HepG2 (cell line): ENCODE data around the gene CSKMT. TPM values are rescaled to one million over a fixed set of nuclear protein-coding genes. Genes with fewer than 3 reads are reported as not detected.
A peak's percentile ranks its signal among the peaks of the same experiment; 100 is the strongest.

Experiments used
- ATAC-seq: fragments of 200-7000 bp; cut with Tn5 transposase; 3 replicates; pipeline ENCODE4 v1.9.1; 2020; ENCODE audit warnings: mild to moderate bottlenecking, moderate library complexity
- BruUV-seq: library from RNA; stranded (reverse); fragments of 400-500 nt; replicated peaks from 2 replicates; lab custom pipeline; 2021; lab: Mats Ljungman, UMichigan
- CTCF ChIA-PET: fragments of 300-600 bp; formaldehyde crosslinking; extraction: SDS; loops from one replicate; lab custom pipeline; 2021; ENCODE audit warnings: low total read pairs, inconsistent platforms, low intra/inter-chr PET ratio; lab: Yijun Ruan, JAX
- POLR2A ChIA-PET: fragments of 350-600 bp; sonication (Branson Sonifier 250); formaldehyde crosslinking; loops from one replicate; lab custom pipeline; 2020; ENCODE audit warnings: antibody characterized with exemption, inconsistent platforms; lab: Yijun Ruan, JAX
- DNase-seq: peaks from one replicate; pipeline ENCODE4 v3.0.0-alpha.2; 2015; ENCODE audit warnings: low spot score
- FAIRE-seq: peaks from 3 replicates; lab custom pipeline; 2011; peaks lifted over from hg19 to GRCh38; lab: Jason Lieb, UNC
- H2AFZ ChIP-seq: one replicate; pipeline ENCODE4 v1.6.1; 2011; ENCODE audit warnings: low read length, inconsistent platforms
- H3K27ac ChIP-seq: fragments of 300-600 bp; 3 replicates; pipeline ENCODE4 v1.8.0; 2011; ENCODE audit warnings: mixed run types, mild to moderate bottlenecking, mixed read lengths, low read length, inconsistent platforms; ENCODE audit not compliant: insufficient read depth; ENCODE audit errors: extremely low read length
- H3K27me3 ChIP-seq, 2 experiments: fragments of 200-600 bp in 1 of 2; 2 replicates in 1 of 2; 3 replicates in 1 of 2; pipeline versions ENCODE4 v1.6.0 to v1.8.0; 2011; ENCODE audit warnings: low read length in 2 of 2, mild to moderate bottlenecking in 2 of 2, moderate library complexity in 2 of 2, inconsistent platforms in 1 of 2; ENCODE audit not compliant: insufficient read depth in 2 of 2, control insufficient read depth in 1 of 2
- H3K36me3 ChIP-seq, 2 experiments: fragments of 200-600 bp in 1 of 2; replicated peaks in 1 of 2; 2 replicates in 1 of 2; 3 replicates in 1 of 2; pipeline versions ENCODE4 v1.5.1 to v1.8.0; 2011; ENCODE audit warnings: low read length in 2 of 2, inconsistent platforms in 1 of 2; ENCODE audit not compliant: insufficient read depth in 2 of 2, control insufficient read depth in 1 of 2
- H3K4me1 ChIP-seq: 2 replicates; pipeline ENCODE4 v1.5.1; 2012; ENCODE audit warnings: low read length, inconsistent platforms; ENCODE audit not compliant: insufficient read depth
- H3K4me2 ChIP-seq: 2 replicates; pipeline ENCODE4 v1.6.0; 2011; ENCODE audit warnings: low read depth, low read length, inconsistent platforms
- H3K4me3 ChIP-seq, 3 experiments: fragments of 200-600 bp in 1 of 3; sonication (generic), shearing (Covaris generic) in 1 of 3; replicated peaks in 1 of 3; 2 replicates each; pipeline ENCODE4 v1.5.1; 2011 to 2016; ENCODE audit warnings: low read length in 3 of 3, inconsistent platforms in 2 of 3, low read depth in 2 of 3, mild to moderate bottlenecking in 2 of 3, control low read depth in 1 of 3, mixed read lengths in 1 of 3; ENCODE audit not compliant: insufficient read depth in 1 of 3
- H3K79me2 ChIP-seq: one replicate; pipeline ENCODE4 v1.6.1; 2011; ENCODE audit warnings: low read length, inconsistent platforms; ENCODE audit not compliant: insufficient read depth
- H3K9ac ChIP-seq: 2 replicates; pipeline ENCODE4 v1.6.0; 2011; ENCODE audit warnings: mild to moderate bottlenecking, low read depth, low read length, inconsistent platforms; ENCODE audit not compliant: insufficient read depth
- H3K9me3 ChIP-seq: 2 replicates; pipeline ENCODE4 v1.5.1; 2012; ENCODE audit warnings: mild to moderate bottlenecking, low read length
- H4K20me1 ChIP-seq: 2 replicates; pipeline ENCODE4 v1.6.0; 2011; ENCODE audit warnings: inconsistent platforms, mild to moderate bottlenecking, low read length, moderate library complexity; ENCODE audit not compliant: insufficient read depth
- ARID2 ChIP-seq: sonication (generic); formaldehyde crosslinking; IDR thresholded peaks from 2 replicates; pipeline ENCODE4 v1.8.1; 2022; ENCODE audit warnings: mild to moderate bottlenecking, missing genetic modification reagents, borderline replicate concordance
- ATF4 ChIP-seq, 2 experiments: fragments of 450-650 bp in 1 of 2; sonication (generic) in 1 of 2; formaldehyde crosslinking; IDR thresholded peaks; 2 replicates each; pipeline versions ENCODE4 v1.5.0 to v1.8.0; 2020 to 2022; ENCODE audit warnings: mild to moderate bottlenecking in 1 of 2, missing genetic modification reagents in 1 of 2
- BHLHE40 ChIP-seq: IDR thresholded peaks from 2 replicates; pipeline ENCODE4 v1.6.1; 2011; ENCODE audit warnings: low read length, improper control_type of control experiment
- CCDC6 ChIP-seq: sonication (generic); formaldehyde crosslinking; IDR thresholded peaks from 2 replicates; pipeline ENCODE4 v1.8.1; 2022; ENCODE audit warnings: mild to moderate bottlenecking, missing genetic modification reagents, moderate library complexity
- DNMT1 ChIP-seq: sonication (generic); formaldehyde crosslinking; IDR thresholded peaks from 2 replicates; pipeline ENCODE4 v1.5.1; 2020; ENCODE audit warnings: mild to moderate bottlenecking, missing genetic modification reagents
- FOSL1 ChIP-seq: sonication (generic); formaldehyde crosslinking; IDR thresholded peaks from 2 replicates; pipeline ENCODE4 v1.9.0; 2021; ENCODE audit warnings: missing genetic modification reagents, borderline replicate concordance
- GATAD2A ChIP-seq: IDR thresholded peaks from 2 replicates; pipeline ENCODE4 v1.6.1; 2016
- GLMP ChIP-seq: sonication (generic); formaldehyde crosslinking; IDR thresholded peaks from 2 replicates; pipeline ENCODE4 v1.9.0; 2021; ENCODE audit warnings: missing genetic modification reagents, mild to moderate bottlenecking, borderline replicate concordance
- IRF9 ChIP-seq: sonication (generic); formaldehyde crosslinking; IDR thresholded peaks from 2 replicates; pipeline ENCODE4 v1.8.0; 2022; ENCODE audit warnings: missing genetic modification reagents, mild to moderate bottlenecking, borderline replicate concordance
- MBNL3 ChIP-seq: fragments of 250-450 bp; sonication (Bioruptor Pico); conservative IDR thresholded peaks from 2 replicates; pipeline ENCODE4 v1.8.0; 2022; ENCODE audit warnings: mild to moderate bottlenecking, inconsistent platforms
- RFX5 ChIP-seq: IDR thresholded peaks from 2 replicates; pipeline ENCODE4 v1.6.1; 2011; ENCODE audit warnings: low read depth, low read length, improper control_type of control experiment
- SMARCE1 ChIP-seq: fragments of 450-650 bp; IDR thresholded peaks from 2 replicates; pipeline ENCODE4 v1.6.1; 2017; ENCODE audit warnings: borderline replicate concordance
- SUZ12 ChIP-seq: fragments of 150-350 bp; IDR thresholded peaks from 2 replicates; pipeline ENCODE4 v1.6.1; 2014; ENCODE audit warnings: low read depth, low read length
- ZBTB37 ChIP-seq: sonication (generic); formaldehyde crosslinking; IDR thresholded peaks from 2 replicates; pipeline ENCODE4 v1.4.0; 2020; ENCODE audit warnings: mild to moderate bottlenecking, missing genetic modification reagents
- ZKSCAN5 ChIP-seq: sonication (generic); formaldehyde crosslinking; IDR thresholded peaks from 2 replicates; pipeline ENCODE4 v1.5.1; 2020; ENCODE audit warnings: mild to moderate bottlenecking, missing genetic modification reagents
- ZNF205 ChIP-seq: IDR thresholded peaks from 2 replicates; pipeline ENCODE4 v1.6.1; 2018; ENCODE audit warnings: missing biosample characterization, missing genetic modification reagents
- ZNF850 ChIP-seq: sonication (generic); formaldehyde crosslinking; conservative IDR thresholded peaks from 2 replicates; pipeline ENCODE4 v1.9.0; 2021; ENCODE audit warnings: mild to moderate bottlenecking, missing genetic modification reagents
- ZNF891 ChIP-seq: sonication (generic); formaldehyde crosslinking; IDR thresholded peaks from 2 replicates; pipeline ENCODE4 v1.5.0; 2020; ENCODE audit warnings: mild to moderate bottlenecking, missing genetic modification reagents
- WGBS: methylation state at CpG from one replicate; pipeline ENCODE4 v1.1.6; 2017; ENCODE audit warnings: low lambda C conversion rate; 5-methylcytosine and 5-hydroxymethylcytosine counted together
- in situ Hi-C: cut with HindIII; loops from 2 replicates; pipeline ENCODE4 v1.10.0; 2017; ENCODE audit warnings: low pct_unique_long_range_greater_than_20kb; ENCODE audit not compliant: extremely low pct_ligation_motif_present
- intact Hi-C: fragments of 100-400 bp; cut with micrococcal nuclease; formaldehyde crosslinking; loops from one replicate; pipeline ENCODE4 v1.10.0; 2022; ENCODE audit not compliant: unreplicated experiment
- polyA plus RNA-seq, 8 experiments: library from polyadenylated mRNA; depleted of rRNA in 3 of 8; stranded (reverse) in 7 of 8; unstranded in 1 of 8; fragments of >200 nt; fragmentation: Illumina TruSeq in 4 of 8; extraction: Trizol in 4 of 8; gene quantifications; 2 replicates each; pipeline versions ENCODE4 v1.2.1 to v1.2.3, GENCODE V29; 2011 to 2016; ENCODE audit warnings: low read depth in 4 of 8, missing spikeins in 1 of 8, mixed read lengths in 1 of 8; ENCODE audit not compliant: insufficient read depth in 1 of 8
- total RNA-seq, 5 experiments: library from RNA; depleted of rRNA; stranded (reverse); fragments of >200 nt; fragmentation: Illumina TruSeq; extraction: Trizol; gene quantifications; 2 replicates each; pipeline ENCODE4 v1.2.3, GENCODE V29; 2016; ENCODE audit warnings: low read depth in 1 of 5

CSKMT gene
- total and polyA plus RNA-seq, 2 of the 13 experiments (the other 11 are each of a cell fraction or from before 2014, with no cell fraction given): 7.6 to 31.8 TPM

GRCh38 chr11:62622476-62623089 lies 42.5 kb upstream of the CSKMT start:
- intact Hi-C loops: no loop called here
- in situ Hi-C loops: no loop called here
- no TSS peak for BruUV-seq
- ATAC-seq (no peak), FAIRE-seq (no peak), DNase-seq (no peak)
- H3K4me1 ChIP-seq: peaks cover 21% of the 10 kb centered on the region
- peak overlapping the region; percentile 64 for H3K27ac ChIP-seq
- H3K79me2 ChIP-seq: peaks cover 4% of the 10 kb centered on the region
- H3K36me3 ChIP-seq: peaks cover 14 to 26% of the 10 kb centered on the region in 2 experiments
- no peaks in the 10 kb centered on the region for H3K9me3 ChIP-seq
- no peak overlapping the region for H2AFZ ChIP-seq
- ChIA-PET CTCF (interaction anchor here (0.7 to 1.9 kb wide), 2 partner anchors 10 to 106 kb away, joined by 4 to 6 read pairs; partner anchors contain the start of genes EML3 and ROM1), POLR2A (interaction anchor here (0.7 to 4.5 kb wide), 21 partner anchors 9 to 234 kb away, joined by 3 to 80 read pairs (median 8); partner anchors contain the start of genes C11orf98, CSKMT, EEF1G and EML3)
- H3K27me3 ChIP-seq: no peaks in the 10 kb centered on the region; a peak in 1 of 5 replicates
- H3K4me2 ChIP-seq: peak overlapping the region; percentile 93
- H4K20me1 ChIP-seq: no peaks in the 10 kb centered on the region
- H3K4me3 ChIP-seq: 0 out of 6 replicates have a peak overlapping the region, but pooled peaks of 2 of the 3 experiments have one; percentile 29 to 90
- peak overlapping the region; percentile 44 for H3K9ac ChIP-seq
- WGBS: 97% methylated on average over 7 of the region's 7 CpGs
- TF ChIP-seq FOSL1 (CRISPR knock-in tag) (no peak), ATF4 (CRISPR knock-in tag; IDR thresholded peaks at IDR 0.05) (no peak), SMARCE1 (no peak), DNMT1 (CRISPR knock-in tag) (no peak), ARID2 (peak; percentile 9; the same call in 1 of the 2 replicates), ZKSCAN5 (CRISPR knock-in tag) (no peak), IRF9 (no peak), ZNF205 (CRISPR knock-in tag) (no peak), SUZ12 (no peak), GATAD2A (CRISPR knock-in tag) (no peak), BHLHE40 (no peak), CCDC6 (no peak), ZNF850 (CRISPR knock-in tag) (0 out of 2 replicates have a peak, but pooled peaks have one; percentile 3), GLMP (no peak), ZBTB37 (CRISPR knock-in tag) (no peak), MBNL3 (CRISPR knock-in tag) (no peak), RFX5 (no peak), ZNF891 (no peak)
